DMS 273 treated with DMSO at 0.1 percent for 48 hours (cell line): ENCODE measurements around the gene KLRF2.

ENCODE experiments used
- DNase-seq: peaks from one replicate; lab custom pipeline; 2025; lab: John Stamatoyannopoulos, UW

Gene KLRF2

DNA sequence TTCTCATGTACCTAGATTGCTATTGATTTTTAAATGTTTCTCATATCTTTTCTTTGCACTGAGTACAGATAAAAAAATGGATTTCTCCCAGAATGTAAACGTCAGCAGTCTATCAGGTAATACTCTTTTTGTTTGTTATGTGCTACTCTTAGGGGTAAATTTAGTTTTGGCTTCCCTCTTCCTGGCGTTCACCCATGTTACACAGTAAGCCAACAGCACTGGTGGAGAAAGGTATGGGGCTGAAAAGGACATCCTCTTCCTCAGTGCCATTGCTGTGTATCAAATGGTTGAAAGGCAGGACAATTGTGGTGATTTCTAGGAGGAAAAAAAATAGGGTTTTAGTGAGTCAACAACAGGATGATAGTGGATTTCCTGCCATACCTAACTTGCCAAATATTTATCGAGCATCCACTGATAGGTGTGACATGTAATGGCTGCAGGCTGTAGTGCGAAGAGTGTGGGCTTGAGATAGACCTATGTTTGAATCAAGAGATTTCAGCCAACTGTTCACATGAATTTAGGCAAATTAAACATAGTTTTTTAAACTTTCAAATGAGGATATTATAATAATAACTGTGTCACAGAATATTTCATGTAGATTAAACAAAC, 7.5 kb downstream of the KLRF2 start:
- DNase-seq = no peak

DNA sequence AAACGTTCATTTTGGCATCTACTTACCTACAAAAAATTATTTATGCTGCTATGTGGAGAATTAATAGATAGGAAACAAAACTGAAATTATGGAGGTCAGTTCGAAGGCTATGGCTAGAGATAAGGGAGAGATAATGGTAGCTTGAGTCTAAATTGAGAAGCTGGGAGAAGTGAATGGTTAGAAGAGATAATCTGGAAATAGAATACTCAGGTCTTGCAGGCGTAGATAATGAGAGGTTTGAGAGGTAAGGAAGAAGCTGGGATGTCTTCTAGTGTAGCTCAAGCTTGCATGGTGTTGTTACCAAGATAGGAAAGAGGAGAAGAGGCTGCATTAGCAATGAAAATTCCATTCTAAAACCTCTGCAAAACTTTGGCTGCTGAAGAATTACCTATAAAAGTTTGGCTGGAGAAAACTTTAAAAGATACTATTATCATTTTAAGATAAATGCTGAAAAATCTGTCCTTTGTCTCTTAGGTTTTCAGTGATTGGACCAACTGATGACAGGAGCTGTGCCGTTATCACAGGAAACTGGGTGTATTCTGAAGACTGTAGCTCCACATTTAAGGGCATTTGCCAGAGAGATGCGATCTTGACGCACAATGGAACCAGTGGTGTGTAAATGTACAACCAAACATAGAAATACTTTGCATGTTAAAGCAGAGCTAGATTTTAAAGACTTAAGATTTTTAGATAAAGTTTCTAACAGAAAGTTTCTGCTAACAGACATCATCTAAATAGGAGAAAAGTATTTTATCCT, 14.1 kb downstream of the KLRF2 start:
- no peak for DNase-seq

DNA sequence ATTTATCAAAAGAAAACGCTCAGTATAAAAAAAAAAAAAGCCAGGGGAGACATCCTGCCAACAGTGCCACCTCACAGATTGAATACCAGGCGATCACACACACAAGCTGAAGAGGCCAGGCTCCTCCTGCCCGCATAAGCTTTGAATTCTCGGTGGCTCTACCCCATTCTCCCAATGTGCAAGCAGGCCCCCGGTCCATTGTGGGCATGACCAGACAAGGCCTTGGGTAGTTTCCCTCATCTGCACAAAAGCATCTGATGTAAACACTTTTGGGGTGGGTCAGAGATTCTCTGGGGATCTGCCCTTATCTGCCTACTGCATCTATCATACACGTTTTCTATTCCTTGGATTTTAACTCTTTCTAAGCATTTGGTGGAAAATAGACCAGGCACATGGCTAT, 16.2 kb downstream of the KLRF2 start:
- DNase-seq = no peak

DNA sequence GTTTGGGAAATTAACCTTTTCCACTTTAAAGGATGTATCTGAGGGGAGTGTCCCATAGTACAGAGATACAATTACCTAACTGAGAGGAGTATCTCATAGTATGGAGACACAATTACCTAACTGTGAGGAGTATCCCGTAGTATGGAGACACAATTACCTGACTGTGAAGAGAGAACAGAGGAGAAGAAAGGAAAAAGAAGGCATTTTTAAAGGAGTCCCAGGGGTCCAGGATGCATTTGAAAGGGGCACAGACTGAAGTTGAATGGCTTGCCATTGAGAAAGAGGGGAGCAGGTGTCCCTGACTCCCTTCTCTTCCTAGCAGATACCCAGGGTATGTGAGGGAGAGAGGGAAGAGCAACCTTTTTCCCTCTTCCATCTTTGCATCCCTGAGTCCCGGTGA, 17.9 kb downstream of the KLRF2 start:
- DNase-seq = no peak

DNA sequence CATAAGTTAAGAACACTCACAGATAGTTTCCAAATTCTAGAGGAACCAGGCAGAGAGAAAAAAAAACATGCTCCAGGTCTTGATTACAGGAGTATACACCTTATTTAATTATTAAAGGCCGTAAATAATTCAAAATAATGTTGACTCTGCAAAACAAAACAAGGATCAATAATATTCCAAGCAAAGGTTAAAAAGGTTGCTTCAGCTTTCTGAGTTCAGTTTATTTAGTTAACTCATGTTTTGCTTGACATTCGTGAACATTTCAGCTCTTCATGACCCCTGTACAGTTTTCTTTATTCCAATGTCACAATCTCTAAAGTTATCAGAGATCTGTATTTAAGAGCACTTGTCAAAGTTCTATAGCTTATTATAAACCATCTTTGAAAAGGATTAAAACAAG, 19.6 kb downstream of the KLRF2 start:
- no peak for DNase-seq

DNA sequence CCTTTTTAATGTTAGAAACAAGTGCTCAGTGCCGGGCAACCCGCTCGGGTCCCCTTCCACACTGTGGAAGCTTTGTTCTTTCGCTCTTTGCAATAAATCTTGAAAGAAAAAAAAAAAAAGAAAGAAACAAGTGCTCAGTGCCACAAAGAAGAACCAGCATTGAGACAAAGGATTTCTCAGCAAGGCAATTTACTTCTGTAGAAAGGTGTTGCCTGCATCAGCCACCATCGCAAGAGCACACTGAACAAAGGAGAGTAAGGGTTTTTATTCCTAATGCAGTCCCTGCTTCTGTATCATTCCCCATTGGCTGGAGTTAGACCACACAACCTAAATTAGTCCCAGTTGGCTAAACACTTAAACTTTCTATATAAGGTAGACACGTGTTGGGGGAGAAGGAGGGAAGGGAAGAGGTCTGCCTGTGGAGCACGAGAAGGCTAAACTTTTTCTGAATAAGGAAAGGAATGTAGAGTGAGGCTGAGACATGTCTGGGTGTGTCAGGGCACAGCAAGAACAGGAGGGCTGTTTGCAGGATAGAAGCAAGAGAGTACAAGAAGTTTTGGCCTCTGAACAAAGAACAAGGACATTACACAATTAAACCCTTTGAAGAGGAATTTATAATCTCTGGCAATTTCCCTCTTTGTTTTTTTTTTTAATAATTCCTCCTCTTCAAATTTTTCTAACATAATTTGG, 21.4 kb downstream of the KLRF2 start:
- no peak for DNase-seq

DNA sequence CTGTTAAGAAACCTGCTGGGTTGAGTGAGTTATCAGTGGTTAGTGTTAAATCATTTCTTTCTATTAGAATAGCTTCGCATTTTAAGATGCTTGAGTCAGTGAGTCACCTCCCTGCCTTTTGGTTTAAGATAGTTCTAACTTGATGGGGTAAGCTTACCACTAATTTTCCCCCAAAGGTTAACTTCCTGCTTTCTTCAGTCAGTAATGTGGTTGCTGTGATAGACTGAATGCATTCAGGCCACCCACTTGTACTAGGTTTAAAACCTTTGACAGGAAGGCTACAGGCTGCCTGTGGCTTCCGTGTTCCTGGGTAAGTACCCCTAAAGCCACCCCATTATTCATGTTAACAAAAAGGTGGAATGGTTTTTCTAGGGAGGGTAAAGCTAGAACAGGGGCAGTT, 25.6 kb downstream of the KLRF2 start:
- DNase-seq = no peak

DNA sequence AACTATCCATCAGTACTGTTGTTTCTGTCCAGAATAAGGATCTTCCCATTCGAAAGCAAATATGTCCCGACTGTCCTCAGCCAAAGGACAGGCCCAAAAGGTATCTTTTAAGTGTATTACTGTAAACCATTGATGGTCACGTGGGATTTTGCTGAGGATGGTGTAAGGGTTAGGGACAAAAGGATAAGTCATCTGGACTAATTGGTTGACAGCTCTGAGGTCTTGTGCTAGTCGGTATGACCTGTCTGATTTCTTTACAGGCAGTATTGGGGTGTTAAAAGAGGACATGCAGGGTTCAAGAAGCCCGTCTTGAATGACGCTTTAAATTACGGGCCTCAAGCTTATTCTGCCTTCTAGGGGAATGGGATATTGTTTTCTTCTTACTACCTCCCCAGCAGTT, 26.5 kb downstream of the KLRF2 start:
- no peak for DNase-seq

DNA sequence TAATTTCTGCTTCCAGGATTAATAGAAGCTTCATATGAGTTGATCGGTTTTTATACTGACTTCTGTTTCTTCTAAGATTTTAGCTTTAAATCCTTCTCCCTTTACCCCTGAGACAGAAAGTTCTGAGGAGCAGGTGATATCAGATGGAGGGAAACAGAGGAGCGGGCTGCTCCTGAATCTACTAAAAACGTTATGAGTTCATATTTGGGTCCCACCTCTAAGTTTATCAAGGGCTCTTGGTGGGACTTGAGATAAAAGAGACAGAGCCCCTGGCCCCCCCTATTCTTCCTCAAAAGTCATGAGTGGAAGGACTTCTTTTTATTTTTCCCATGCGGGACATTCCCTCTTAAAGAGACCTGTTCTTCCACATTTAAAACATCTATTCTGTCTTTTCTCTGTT, 27.1 kb downstream of the KLRF2 start:
- DNase-seq = no peak

DNA sequence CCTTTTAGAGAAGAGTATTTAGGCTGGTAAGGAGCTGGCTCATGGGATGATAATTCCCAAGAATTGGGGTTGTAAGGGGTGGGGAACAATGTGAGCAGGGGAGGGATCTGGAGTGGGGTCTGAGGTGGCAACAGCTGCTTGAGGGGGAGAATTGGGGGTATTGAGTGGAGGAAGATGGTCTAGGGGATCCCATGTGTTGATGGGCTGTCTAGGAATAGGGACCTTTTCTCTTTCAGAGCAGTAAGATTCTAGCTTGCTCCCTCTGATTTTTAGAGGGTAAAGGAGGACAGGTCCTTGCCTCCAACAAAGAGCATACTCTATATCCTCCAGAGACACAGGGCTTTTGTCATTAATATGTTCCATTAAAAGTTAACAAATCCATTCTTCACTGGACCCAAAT, 28.4 kb downstream of the KLRF2 start:
- DNase-seq = no peak

DNA sequence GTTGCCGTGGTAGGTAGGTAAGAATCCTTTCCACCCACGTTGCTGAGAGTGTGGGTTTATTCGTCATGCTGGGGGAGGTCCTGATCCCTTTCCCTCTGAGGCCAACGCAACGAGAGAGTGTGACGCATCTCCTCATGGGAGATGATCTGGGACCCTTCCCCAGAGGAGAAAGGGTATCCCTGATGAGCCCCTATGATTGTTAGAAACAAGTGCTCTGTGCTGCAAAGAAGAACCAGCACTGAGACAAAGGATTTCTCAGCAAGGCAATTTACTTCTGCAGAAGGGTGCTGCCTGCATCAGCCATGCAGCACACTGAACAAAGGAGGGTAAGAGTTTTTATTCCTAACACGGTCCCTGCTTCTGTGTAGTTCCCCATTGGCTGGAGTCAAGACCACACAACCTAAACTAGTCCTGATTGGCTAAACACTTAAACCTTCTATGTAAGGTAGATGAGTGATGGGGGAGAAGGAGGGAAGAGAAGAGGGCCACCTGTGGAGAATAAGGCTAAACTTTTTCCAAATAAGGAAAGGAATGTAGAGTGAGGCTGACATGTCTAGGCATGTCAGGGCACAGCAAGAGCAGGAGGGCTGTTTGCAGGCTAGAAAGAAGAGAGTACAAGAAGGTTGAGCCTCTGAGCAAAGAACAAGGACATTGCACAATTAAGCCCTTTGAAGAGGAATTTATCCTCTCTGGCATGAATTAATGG, 29.6 kb downstream of the KLRF2 start:
- DNase-seq = no peak

DNA sequence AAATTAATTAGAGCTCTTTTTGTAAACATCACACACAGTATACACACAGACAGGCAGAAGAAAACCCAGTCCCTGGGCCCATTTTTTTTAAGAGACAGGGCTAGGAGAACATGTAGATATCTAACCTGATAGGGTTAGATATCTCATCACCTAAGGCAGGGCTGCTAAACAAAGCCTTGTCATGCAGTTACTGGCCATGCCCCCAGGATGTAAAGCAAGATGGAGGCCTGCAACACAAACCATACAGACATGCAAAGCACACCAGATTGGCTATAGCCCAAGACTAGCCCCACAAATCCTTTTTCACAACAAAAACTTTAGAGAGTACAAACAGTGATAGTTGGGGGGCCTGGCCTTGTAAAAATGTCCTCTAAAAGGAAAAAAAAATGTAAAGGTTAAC, 30.4 kb downstream of the KLRF2 start:
- DNase-seq = no peak

DNA sequence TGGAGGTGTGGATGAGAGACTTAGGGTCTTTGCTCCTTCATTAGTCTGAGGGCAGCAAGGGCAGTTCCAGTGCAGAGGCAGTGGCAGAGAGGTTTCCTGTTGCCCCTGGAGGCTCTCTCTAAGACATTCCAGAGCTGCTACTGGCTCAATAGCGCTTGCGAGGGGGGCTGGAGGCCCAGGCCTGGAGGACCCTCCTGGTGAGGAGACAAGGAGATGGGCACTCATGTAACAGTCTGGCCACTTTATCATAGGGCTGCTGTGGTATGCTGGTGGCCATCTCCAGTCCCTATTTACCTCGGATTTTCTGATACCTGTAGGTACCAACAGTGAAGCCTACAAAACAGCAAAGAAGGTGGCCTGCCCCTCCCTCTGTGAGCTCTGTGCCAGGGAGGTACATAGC, 38.2 kb downstream of the KLRF2 start:
- no peak for DNase-seq

DNA sequence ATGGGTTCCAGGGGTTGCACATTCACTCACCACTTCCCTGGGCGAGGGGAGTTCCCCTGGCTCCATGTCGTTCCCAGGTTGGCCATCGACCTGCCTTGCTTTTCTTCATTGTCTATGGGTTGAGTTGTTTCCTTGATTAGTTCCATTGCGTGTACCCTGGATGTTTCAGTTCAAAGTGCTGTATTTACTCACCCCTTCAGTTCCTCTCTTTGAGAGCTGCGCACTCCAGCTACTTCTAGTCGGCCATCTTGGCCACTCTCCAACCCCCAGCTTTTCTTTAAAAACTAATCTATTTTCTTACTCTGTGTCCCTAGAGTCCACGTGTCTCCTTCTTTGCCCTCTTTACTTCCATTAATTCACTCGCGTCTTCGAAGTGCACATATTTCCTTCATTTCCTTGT, 39.2 kb downstream of the KLRF2 start:
- DNase-seq = no peak

DNA sequence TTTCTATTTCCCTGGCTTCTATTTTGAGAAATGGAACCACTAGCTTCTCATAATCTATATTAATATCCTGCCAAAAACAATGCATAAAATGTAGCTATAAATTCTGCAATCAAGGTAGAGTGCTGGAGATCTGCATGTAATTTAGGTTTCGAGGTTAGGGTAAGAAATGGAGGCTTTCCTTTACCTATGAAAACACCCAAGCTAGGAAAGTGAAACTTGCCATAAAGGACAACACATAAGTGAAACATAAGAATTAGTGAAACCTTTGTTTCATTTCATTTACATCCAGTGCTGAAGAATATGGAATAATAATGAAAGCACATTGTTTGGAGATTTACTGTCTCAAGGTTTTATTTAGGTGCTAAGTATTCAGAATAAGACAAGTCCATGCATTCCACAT, 41.1 kb downstream of the KLRF2 start:
- DNase-seq = no peak

DNA sequence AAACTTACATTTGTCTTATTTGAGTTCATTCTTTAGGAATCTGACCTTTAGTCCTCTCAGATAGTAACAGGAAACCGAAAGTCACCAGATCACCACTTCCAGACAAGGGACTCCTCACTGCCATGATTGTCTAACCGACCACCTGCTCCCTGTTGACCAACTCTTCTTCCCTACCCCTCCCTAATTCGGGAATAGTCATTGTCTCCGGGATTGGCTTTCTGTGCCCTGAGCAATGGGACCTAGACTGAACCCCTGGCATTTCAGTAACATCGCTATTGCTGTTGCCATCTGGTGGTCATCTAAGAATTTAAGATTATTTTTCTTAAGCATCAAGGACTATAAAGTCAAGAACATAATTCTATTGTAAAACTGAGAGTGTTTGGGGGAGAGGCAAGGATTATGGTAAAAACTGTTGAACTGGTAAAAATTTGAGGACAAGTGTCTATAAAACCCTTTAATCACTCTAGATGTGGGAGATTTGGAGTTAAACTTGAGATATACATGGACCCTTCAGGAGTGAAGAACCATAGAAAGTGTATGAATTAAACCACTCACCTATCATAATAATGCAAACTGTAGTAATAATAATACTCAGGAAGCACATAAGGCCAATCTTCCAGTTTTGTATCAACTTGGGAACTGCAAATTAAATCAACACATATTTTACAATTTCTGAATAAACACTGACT, 44.6 kb downstream of the KLRF2 start:
- DNase-seq = no peak

DNA sequence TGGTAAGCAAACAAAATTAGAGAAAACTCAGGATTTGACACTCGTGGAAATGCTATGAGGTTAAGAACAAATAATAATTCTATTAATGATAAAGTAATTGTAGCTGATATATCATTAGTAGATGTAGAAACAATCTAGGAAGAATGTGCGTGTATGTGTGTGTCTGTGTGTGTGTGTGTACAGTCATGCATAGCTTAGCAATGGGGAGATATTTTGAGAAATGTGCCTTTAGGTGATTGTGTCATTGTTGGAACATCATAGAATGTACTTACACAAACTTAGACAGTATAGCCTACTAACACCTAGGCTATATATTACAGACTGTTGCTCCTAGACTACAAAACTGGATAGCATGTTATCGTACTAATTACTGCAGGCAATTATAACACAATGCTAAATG, 45.6 kb downstream of the KLRF2 start:
- DNase-seq = no peak

DNA sequence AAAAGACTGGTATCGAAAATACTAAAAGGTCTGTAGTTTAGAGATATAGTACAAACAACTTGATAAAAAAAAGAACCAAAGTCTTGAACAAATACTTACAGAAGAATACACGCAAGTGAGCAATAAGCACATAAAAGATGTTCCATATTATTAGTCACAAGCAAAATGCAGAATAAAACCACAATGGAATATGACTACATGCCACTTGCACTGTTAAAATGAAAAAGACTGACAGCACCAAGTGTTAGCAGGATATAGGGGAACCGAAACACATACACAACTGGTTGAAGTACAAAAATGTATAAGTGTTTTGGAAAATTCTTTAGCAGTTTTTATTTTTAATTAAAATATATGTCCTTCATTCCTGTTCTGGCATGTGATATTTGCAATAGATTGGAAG, 47.3 kb downstream of the KLRF2 start:
- no peak for DNase-seq

DNA sequence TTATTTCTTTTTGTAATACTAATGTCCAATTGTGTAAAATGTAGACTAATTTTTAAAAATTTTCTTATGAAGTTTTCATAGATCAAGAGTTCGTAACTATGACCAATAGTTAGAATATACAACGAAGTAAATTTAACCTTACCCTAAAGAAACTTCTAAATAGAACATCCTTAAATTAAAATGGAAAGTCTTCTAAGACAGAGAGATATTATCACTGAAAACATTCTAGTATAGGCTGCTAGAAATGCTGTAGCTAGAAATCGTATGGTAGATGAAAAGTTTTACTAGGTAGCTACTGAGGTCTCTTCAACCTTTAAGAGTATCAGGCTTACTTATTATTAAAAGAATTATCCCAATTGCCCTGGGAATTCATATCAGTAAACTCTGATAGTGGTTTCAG, 50.0 kb downstream of the KLRF2 start:
- DNase-seq = no peak

DNA sequence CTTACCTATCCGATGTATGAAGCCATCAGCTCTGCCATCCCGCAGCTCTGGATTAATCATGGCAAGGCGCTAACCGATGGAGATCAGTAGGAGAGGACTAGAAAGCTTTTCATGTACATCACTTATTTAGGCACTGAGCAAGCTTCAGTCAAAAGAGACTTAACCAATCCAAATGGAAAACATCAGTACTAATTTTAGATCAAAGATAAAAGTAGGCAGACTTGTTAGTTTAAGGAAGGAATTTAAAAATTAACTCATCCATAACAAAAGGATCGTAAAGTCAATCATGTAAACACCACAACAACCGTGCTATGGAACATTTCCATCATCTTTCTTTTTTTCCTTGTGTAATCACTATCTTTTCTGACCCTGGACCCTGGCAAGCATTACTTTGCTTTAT, 51.0 kb downstream of the KLRF2 start, which contains the start of gene CLEC2A:
Gene CLEC2A, minus strand, starts transcription at position 101 of the 400 bp plus-strand sequence. Its CDS starts 41 bp downstream, at position 60.
- no peak for DNase-seq

DNA sequence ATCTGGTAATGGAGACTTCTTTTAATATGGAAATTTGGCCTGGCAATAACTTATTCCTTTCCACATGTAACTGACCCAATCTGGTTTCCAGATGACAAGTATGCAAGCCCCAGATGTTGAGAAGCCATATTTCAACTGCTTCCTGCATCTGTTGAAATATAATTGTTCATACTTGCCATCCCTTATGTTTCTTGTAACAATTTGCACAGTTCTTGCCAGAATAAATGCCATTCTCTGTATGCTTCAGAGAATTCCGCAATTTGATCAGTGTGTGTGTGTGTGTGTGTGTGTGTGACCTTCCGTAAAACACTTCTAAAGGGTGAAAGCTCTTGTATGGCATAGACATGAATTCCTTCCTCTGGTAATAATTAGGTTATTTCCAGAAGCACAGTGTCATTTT, 52.7 kb downstream of the KLRF2 start:
- DNase-seq = no peak

DNA sequence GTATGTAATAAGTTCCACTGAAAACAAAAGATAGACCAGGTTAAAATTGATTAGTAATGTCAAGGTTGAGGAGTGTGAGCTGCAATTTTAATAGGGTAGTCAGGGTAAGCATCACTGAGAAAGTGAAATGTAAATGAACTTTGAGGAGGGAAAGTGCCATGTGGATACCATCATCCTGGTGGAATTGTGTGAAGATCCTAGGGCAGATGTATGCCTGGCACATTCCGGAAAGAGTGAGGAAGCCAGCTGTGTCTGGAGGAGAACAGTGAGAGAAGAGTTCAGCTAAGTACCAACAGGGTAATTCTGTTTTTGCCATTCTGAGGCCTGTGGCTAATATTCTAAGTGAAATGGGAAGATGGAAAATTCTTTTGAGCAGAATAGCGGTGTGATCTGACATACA, 53.7 kb downstream of the KLRF2 start:
- no peak for DNase-seq
